GM23338 (cell line): ENCODE measurements around the gene MAD1L1. TPM values are rescaled to one million over a fixed set of nuclear protein-coding genes. Genes with fewer than 3 reads are reported as not detected.
A peak's percentile ranks its signal among the peaks of the same experiment; 100 is the strongest.

ENCODE experiments used
- ATAC-seq: fragments of 200-7000 bp; cut with Tn5 transposase; 3 replicates; pipeline ENCODE4 v1.9.1; 2020
- DNase-seq: peaks from one replicate; pipeline ENCODE4 v3.0.0-alpha.2; 2015; ENCODE audit warnings: low spot score
- H2AFZ ChIP-seq: fragments of 200-600 bp; sonication (generic); 2 replicates; pipeline ENCODE4 v1.8.0; 2016; ENCODE audit warnings: antibody characterized with exemption, mild to moderate bottlenecking, moderate library complexity
- H3F3A ChIP-seq: fragments of 200-600 bp; sonication (generic); replicated peaks from 2 replicates; pipeline ENCODE4 v1.8.0; 2017; ENCODE audit warnings: antibody characterized with exemption, mixed run types, low read depth
- H3K27ac ChIP-seq: fragments of 200-600 bp; sonication (generic); 2 replicates; pipeline ENCODE4 v1.6.1; 2016; ENCODE audit warnings: low read depth
- H3K27me3 ChIP-seq: fragments of 200-600 bp; sonication (generic); 2 replicates; pipeline ENCODE4 v1.8.0; 2016; ENCODE audit warnings: mild to moderate bottlenecking, mixed run types, moderate library complexity; ENCODE audit not compliant: insufficient read depth
- H3K36me3 ChIP-seq: fragments of 200-600 bp; sonication (generic); 2 replicates; pipeline ENCODE4 v1.8.0; 2016; ENCODE audit warnings: mild to moderate bottlenecking; ENCODE audit not compliant: insufficient read depth
- H3K4me1 ChIP-seq: fragments of 200-600 bp; sonication (generic); 2 replicates; pipeline ENCODE4 v1.8.0; 2016; ENCODE audit warnings: mild to moderate bottlenecking, moderate library complexity; ENCODE audit not compliant: insufficient read depth
- H3K4me2 ChIP-seq: fragments of 200-600 bp; sonication (generic); 2 replicates; pipeline ENCODE4 v1.7.1; 2017; ENCODE audit warnings: mixed run types
- H3K4me3 ChIP-seq: fragments of 200-600 bp; sonication (generic); 2 replicates; pipeline ENCODE4 v1.6.1; 2016; ENCODE audit warnings: mixed run types
- H3K79me2 ChIP-seq: fragments of 200-600 bp; sonication (generic); replicated peaks from 2 replicates; pipeline ENCODE4 v1.8.0; 2017; ENCODE audit warnings: mild to moderate bottlenecking; ENCODE audit not compliant: insufficient read depth
- H3K9me2 ChIP-seq: fragments of 200-600 bp; sonication (generic); 2 replicates; pipeline ENCODE4 v1.8.0; 2017; ENCODE audit not compliant: insufficient read depth
- H4K20me1 ChIP-seq: fragments of 200-600 bp; sonication (generic); replicated peaks from 2 replicates; pipeline ENCODE4 v1.8.0; 2017; ENCODE audit warnings: mild to moderate bottlenecking; ENCODE audit not compliant: insufficient read depth
- H3K27ac Mint-ChIP-seq: 2 replicates; pipeline ENCODE4 v1.8.0; 2020; ENCODE audit warnings: inconsistent platforms, mild to moderate bottlenecking, moderate library complexity, mixed read lengths
- H3K27me3 Mint-ChIP-seq: 3 replicates; pipeline ENCODE4 v1.8.0; 2022; ENCODE audit warnings: low read depth, mild to moderate bottlenecking, moderate library complexity, mixed read lengths, inconsistent platforms; ENCODE audit not compliant: insufficient read depth, poor library complexity
- H3K36me3 Mint-ChIP-seq: 3 replicates; pipeline ENCODE4 v1.8.0; 2021; ENCODE audit warnings: low read depth, mild to moderate bottlenecking, inconsistent platforms, moderate library complexity, mixed read lengths
- H3K4me1 Mint-ChIP-seq: 3 replicates; pipeline ENCODE4 v1.8.0; 2020; ENCODE audit warnings: mild to moderate bottlenecking, inconsistent platforms, mixed read lengths
- H3K4me3 Mint-ChIP-seq: 3 replicates; pipeline ENCODE4 v1.8.0; 2021; ENCODE audit warnings: moderate library complexity, mild to moderate bottlenecking, inconsistent platforms, mixed read lengths
- H3K9me3 Mint-ChIP-seq: 3 replicates; pipeline ENCODE4 v1.8.0; 2020; ENCODE audit warnings: moderate library complexity, mild to moderate bottlenecking, inconsistent platforms, mixed read lengths
- CTCF ChIP-seq, 2 experiments: fragments of 200-600 bp in 1 of 2; sonication (generic) in 1 of 2; conservative IDR thresholded peaks; 2 replicates each; pipeline versions ENCODE4 v1.5.1 to v1.6.1; 2016 to 2017; ENCODE audit warnings: antibody characterized with exemption in 2 of 2, low read depth in 2 of 2, mild to moderate bottlenecking in 2 of 2, moderate library complexity in 1 of 2
- EZH2phosphoT487 ChIP-seq: fragments of 200-600 bp; sonication (generic); IDR thresholded peaks from one replicate; pipeline ENCODE4 v1.8.1; 2018; ENCODE audit warnings: antibody characterized with exemption; ENCODE audit not compliant: unreplicated experiment
- NANOG ChIP-seq: IDR thresholded peaks from 2 replicates; pipeline ENCODE4 v1.6.1; 2016; ENCODE audit warnings: antibody characterized with exemption, borderline replicate concordance
- REST ChIP-seq: IDR thresholded peaks from one replicate; pipeline ENCODE4 v1.6.1; 2018; ENCODE audit warnings: antibody characterized with exemption; ENCODE audit not compliant: unreplicated experiment
- microRNA-seq: library from miRNA; unstranded; fragments of <30 nt; microRNA quantifications from one replicate; pipeline ENCODE4, GENCODE V29; 2017
- polyA plus RNA-seq: library from polyadenylated mRNA; unstranded; fragments of >200 nt; fragmentation: Nextera tagmentation; extraction: Ambion mirVana; gene quantifications from 2 replicates; pipeline ENCODE4 v1.2.1, GENCODE V29; 2016
- small RNA-seq: library from RNA; depleted of rRNA; stranded (forward); fragments of <200 nt; gene quantifications from one replicate; pipeline ENCODE3, GENCODE V24; 2014; ENCODE audit warnings: low replicate concordance
- total RNA-seq: library from RNA; depleted of rRNA; stranded (reverse); fragments of >200 nt; shearing (Covaris generic); gene quantifications from 2 replicates; pipeline ENCODE4 v1.2.3, GENCODE V29; 2014; rRNA removed

The MAD1L1 gene
- total and polyA plus RNA-seq, 2 experiments from 2014 or later: 40.3 to 59.3 TPM

GRCh38 chr7:1767524-1767923 is 465.2 kb downstream of the MAD1L1 start:
- ATAC-seq: peak; percentile 91
- Histone ChIP-seq H2AFZ (no peak overlapping the region), H3K27ac (no peak overlapping the region), H3K4me3 (no peak overlapping the region), H3K4me1 (no peaks in the 10 kb centered on the region), H3K9me2 (no peaks in the 10 kb centered on the region), H3K4me2 (no peak overlapping the region), H4K20me1 (no peaks in the 10 kb centered on the region), H3K36me3 (no peaks in the 10 kb centered on the region), H3K27me3 (no peaks in the 10 kb centered on the region), H3F3A (no peaks in the 10 kb centered on the region), H3K79me2 (no peaks in the 10 kb centered on the region)
- H3K9me3 Mint-ChIP-seq: peaks cover 13% of the 10 kb centered on the region
- TF ChIP-seq EZH2phosphoT487 (no peak), REST (no peak), CTCF (conservative IDR thresholded peaks at IDR 0.05; ENCODE audit: low read depth in 2 of 2) (peak; percentile 48 to 68), NANOG (no peak)
- no peaks in the 10 kb centered on the region for H3K4me1 Mint-ChIP-seq
- H3K4me3 Mint-ChIP-seq: no peak overlapping the region
- peaks cover 5% of the 10 kb centered on the region for H3K27me3 Mint-ChIP-seq
- peaks cover 6% of the 10 kb centered on the region; the same call in 1 of the 3 replicates for H3K36me3 Mint-ChIP-seq
- peak; percentile 66 for DNase-seq
- H3K27ac Mint-ChIP-seq: no peak overlapping the region

Small RNA genes within 50 kb of the gene (microRNA-seq; reads per million reads assigned to microRNA genes)
- gene MIR4655: not detected
- not detected for gene MIR6836

Small RNA genes within 50 kb of the gene (small RNA-seq; reads per million reads assigned to genes)
- not detected for gene MIR4655

Other genes starting within 250 kb of the MAD1L1 start
- 25.3 and 30.0 TPM in 2 replicates for gene MRM2, start 9.3 kb upstream of the MAD1L1 start, total RNA-seq
- gene MRM2, start 9.3 kb upstream of the MAD1L1 start, polyA plus RNA-seq: 37.8 and 41.1 TPM in 2 replicates
- gene NUDT1, start 9.3 kb upstream of the MAD1L1 start, total RNA-seq: 54.5 and 66.8 TPM in 2 replicates
- 151 and 163 TPM in 2 replicates for gene NUDT1, start 9.3 kb upstream of the MAD1L1 start, polyA plus RNA-seq
- 15.6 and 44.3 TPM in 2 replicates for gene SNX8, start 81.5 kb upstream of the MAD1L1 start, total RNA-seq
- 49.1 and 50.9 TPM in 2 replicates for gene SNX8, start 81.5 kb upstream of the MAD1L1 start, polyA plus RNA-seq
- 323 and 355 TPM in 2 replicates for gene EIF3B, start 121.9 kb upstream of the MAD1L1 start, total RNA-seq
- 106 and 113 TPM in 2 replicates for gene EIF3B, start 121.9 kb upstream of the MAD1L1 start, polyA plus RNA-seq
- 10.1 and 12.0 TPM in 2 replicates for gene CHST12, start 170.7 kb upstream of the MAD1L1 start, total RNA-seq
- 13.9 and 14.6 TPM in 2 replicates for gene CHST12, start 170.7 kb upstream of the MAD1L1 start, polyA plus RNA-seq
- gene GRIFIN, start 243.5 kb upstream of the MAD1L1 start, total RNA-seq: not detected in 2 replicates
- gene GRIFIN, start 243.5 kb upstream of the MAD1L1 start, polyA plus RNA-seq: not detected in 2 replicates